K562 (cell line): ENCODE measurements around the gene MAGIX. TPM values are rescaled to one million over a fixed set of nuclear protein-coding genes. Genes with fewer than 3 reads are reported as not detected.

Experiments used
- ARID3A ChIP-seq: IDR thresholded peaks from 2 replicates; pipeline ENCODE4 v1.6.1; 2012; ENCODE audit warnings: low read depth, low read length, improper control_type of control experiment, borderline replicate concordance
- CBX5 ChIP-seq: IDR thresholded peaks from 2 replicates; pipeline ENCODE4 v1.6.1; 2014; ENCODE audit warnings: low read depth, borderline replicate concordance
- CCAR2 ChIP-seq: fragments of 200-400 bp; formaldehyde crosslinking; IDR thresholded peaks from 2 replicates; pipeline ENCODE4 v1.6.1; 2017; ENCODE audit warnings: mild to moderate bottlenecking, low read depth, low read length
- CREB5 ChIP-seq: fragments of 250-450 bp; sonication (Bioruptor Pico); IDR thresholded peaks from 2 replicates; pipeline ENCODE4 v1.5.0; 2020; ENCODE audit warnings: mild to moderate bottlenecking
- HSF4 ChIP-seq: fragments of 250-450 bp; sonication (Bioruptor Pico); IDR thresholded peaks from 2 replicates; pipeline ENCODE4 v2.1.2; 2022; ENCODE audit warnings: mild to moderate bottlenecking, moderate library complexity, borderline replicate concordance
- JUN ChIP-seq, 2 experiments: sonication (generic) in 1 of 2; formaldehyde crosslinking in 1 of 2; IDR thresholded peaks; 2 replicates each; pipeline versions ENCODE4 v1.6.1 to v1.8.0; 2012 to 2022; ENCODE audit warnings: borderline replicate concordance in 2 of 2, mild to moderate bottlenecking in 2 of 2, improper control_type of control experiment in 1 of 2, low read depth in 1 of 2, low read length in 1 of 2, missing genetic modification reagents in 1 of 2
- LEF1 ChIP-seq: fragments of 450-650 bp; IDR thresholded peaks from 2 replicates; pipeline ENCODE4 v1.6.1; 2016; ENCODE audit warnings: mild to moderate bottlenecking
- MNT ChIP-seq, 2 experiments: fragments of 450-650 bp; conservative IDR thresholded peaks; 2 replicates each; pipeline ENCODE4 v1.6.1; 2017; ENCODE audit warnings: mild to moderate bottlenecking in 2 of 2, moderate library complexity in 2 of 2
- PHF20 ChIP-seq: fragments of 450-650 bp; IDR thresholded peaks from 2 replicates; pipeline ENCODE4 v1.6.1; 2018; ENCODE audit not compliant: partially characterized antibody
- PREB ChIP-seq: sonication (generic); formaldehyde crosslinking; IDR thresholded peaks from 2 replicates; pipeline ENCODE4 v1.8.1; 2023; ENCODE audit warnings: mild to moderate bottlenecking, missing genetic modification reagents
- PURB ChIP-seq: sonication (generic); formaldehyde crosslinking; IDR thresholded peaks from 2 replicates; pipeline ENCODE4 v1.9.0; 2021; ENCODE audit warnings: low read depth, mild to moderate bottlenecking, missing genetic modification reagents
- RBM22 ChIP-seq: fragments of 200-400 bp; formaldehyde crosslinking; IDR thresholded peaks from 2 replicates; pipeline ENCODE4 v1.6.1; 2018; ENCODE audit warnings: low read length, low read depth; ENCODE audit not compliant: poor library complexity, severe bottlenecking
- SP2 ChIP-seq: IDR thresholded peaks from 2 replicates; pipeline ENCODE4 v1.6.1; 2011; ENCODE audit warnings: mild to moderate bottlenecking, low read depth, low read length, moderate library complexity; ENCODE audit not compliant: poor library complexity, severe bottlenecking; ENCODE audit errors: extremely low read depth
- TGIF2 ChIP-seq: sonication (generic); formaldehyde crosslinking; IDR thresholded peaks from 2 replicates; pipeline ENCODE4 v1.8.1; 2022; ENCODE audit warnings: mild to moderate bottlenecking, missing genetic modification reagents, moderate library complexity
- ZBTB7A ChIP-seq: IDR thresholded peaks from 2 replicates; pipeline ENCODE4 v1.6.1; 2011; ENCODE audit warnings: low read depth, mild to moderate bottlenecking, low read length, moderate library complexity, borderline replicate concordance; ENCODE audit not compliant: control insufficient read depth
- ZNF274 ChIP-seq: IDR thresholded peaks from 2 replicates; pipeline ENCODE4 v1.6.1; 2011; ENCODE audit warnings: low read depth, mild to moderate bottlenecking, low read length, moderate library complexity, borderline replicate concordance
- ZNF408 ChIP-seq: fragments of 250-450 bp; sonication (Bioruptor Pico); IDR thresholded peaks from 2 replicates; pipeline ENCODE4 v1.4.0; 2020; ENCODE audit warnings: low read depth, mild to moderate bottlenecking, moderate library complexity
- ZSCAN29 ChIP-seq: fragments of 450-650 bp; IDR thresholded peaks from 2 replicates; pipeline ENCODE4 v1.6.1; 2017
- polyA plus RNA-seq, 8 experiments: library from polyadenylated mRNA; depleted of rRNA in 4 of 8; stranded (reverse) in 5 of 8; unstranded in 3 of 8; fragments of >200 nt; fragmentation: Nextera tagmentation in 2 of 8; fragmentation: Illumina TruSeq in 1 of 8; extraction: Ambion mirVana in 2 of 8; extraction: Trizol in 1 of 8; gene quantifications; 2 replicates each; pipeline versions ENCODE4 v1.2.1 to v1.2.3, GENCODE V29; 2011 to 2014; ENCODE audit warnings: inconsistent platforms in 1 of 8, missing spikeins in 1 of 8
- total RNA-seq, 7 experiments: library from RNA; depleted of rRNA in 6 of 7; stranded (reverse); fragments of >200 nt in 6 of 7; fragmentation: Illumina TruSeq in 2 of 7; extraction: Trizol in 2 of 7; gene quantifications; 2 replicates each; pipeline versions ENCODE4 v1.2.1 to v1.2.3, GENCODE V29; 2011 to 2021; ENCODE audit warnings: low replicate concordance in 1 of 7

The MAGIX gene
- total and polyA plus RNA-seq, 9 of the 15 experiments (the other 6 are each of a cell fraction or from before 2014, with no cell fraction given) = 0.08 to 3.5 (median 0.47) TPM

- no peak for TF ChIP-seq PREB (CRISPR knock-in tag)
- 0 out of 4 replicates have a peak, but pooled peaks of 1 of the 2 experiments have one; percentile 24 for TF ChIP-seq MNT (conservative IDR thresholded peaks at IDR 0.05)
- TF ChIP-seq ZSCAN29 = no peak
- TF ChIP-seq RBM22 = no peak
- no peak for TF ChIP-seq TGIF2
- peak; percentile 30; the same call in 1 of the 2 replicates for TF ChIP-seq ZBTB7A
- no peak for TF ChIP-seq ZNF408 (CRISPR knock-in tag)
- TF ChIP-seq ZNF274 = no peak
- no peak for TF ChIP-seq PHF20
- no peak for TF ChIP-seq LEF1
- TF ChIP-seq PURB (CRISPR knock-in tag) = no peak
- no peak for TF ChIP-seq CCAR2
- no peak for TF ChIP-seq CBX5
- no peak for TF ChIP-seq ARID3A
- no peak for TF ChIP-seq SP2
- TF ChIP-seq HSF4 = no peak
- TF ChIP-seq JUN (IDR thresholded peaks at IDR 0.05; ENCODE audit: borderline replicate concordance, low read depth, low read length) = no peak
- no peak for TF ChIP-seq JUN (CRISPR knock-in tag; IDR thresholded peaks at IDR 0.05; ENCODE audit: borderline replicate concordance)
- no peak for TF ChIP-seq CREB5 (CRISPR knock-in tag)
These were observed 9.8 kb downstream of the MAGIX start (continued) for GRCh38 chrX:49172280-49172780.
